ENCODE data around the gene SCGB1D2.

SCGB1D2 gene

GRCh38 chr11:62245271-62245753 lies 3.3 kb downstream of the SCGB1D2 start:
- TF ChIP-seq, protein P1, sequence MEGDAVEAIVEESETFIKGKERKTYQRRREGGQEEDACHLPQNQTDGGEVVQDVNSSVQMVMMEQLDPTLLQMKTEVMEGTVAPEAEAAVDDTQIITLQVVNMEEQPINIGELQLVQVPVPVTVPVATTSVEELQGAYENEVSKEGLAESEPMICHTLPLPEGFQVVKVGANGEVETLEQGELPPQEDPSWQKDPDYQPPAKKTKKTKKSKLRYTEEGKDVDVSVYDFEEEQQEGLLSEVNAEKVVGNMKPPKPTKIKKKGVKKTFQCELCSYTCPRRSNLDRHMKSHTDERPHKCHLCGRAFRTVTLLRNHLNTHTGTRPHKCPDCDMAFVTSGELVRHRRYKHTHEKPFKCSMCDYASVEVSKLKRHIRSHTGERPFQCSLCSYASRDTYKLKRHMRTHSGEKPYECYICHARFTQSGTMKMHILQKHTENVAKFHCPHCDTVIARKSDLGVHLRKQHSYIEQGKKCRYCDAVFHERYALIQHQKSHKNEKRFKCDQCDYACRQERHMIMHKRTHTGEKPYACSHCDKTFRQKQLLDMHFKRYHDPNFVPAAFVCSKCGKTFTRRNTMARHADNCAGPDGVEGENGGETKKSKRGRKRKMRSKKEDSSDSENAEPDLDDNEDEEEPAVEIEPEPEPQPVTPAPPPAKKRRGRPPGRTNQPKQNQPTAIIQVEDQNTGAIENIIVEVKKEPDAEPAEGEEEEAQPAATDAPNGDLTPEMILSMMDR (IDR thresholded peaks at IDR 0.05; ENCODE audit: insufficient read depth, low read length, poor library complexity, severe bottlenecking), result peak; percentile 56
- no peak overlapping the region for H3K4me3 ChIP-seq (replicated peaks; ENCODE audit: low read depth, low read length)
- no peaks in the 10 kb centered on the region for H3K36me3 ChIP-seq (ENCODE audit: control insufficient read depth, insufficient read depth, low read length)
- no peaks in the 10 kb centered on the region for H3K27me3 ChIP-seq (replicated peaks; ENCODE audit: control insufficient read depth, insufficient read depth, low read length)
- DNase-seq (ENCODE audit: extremely low read depth, insufficient read length), result peak; percentile 9

- Histone ChIP-seq H3K36me3 (ENCODE audit: control insufficient read depth, insufficient read depth, low read length) (no peaks in the 10 kb centered on the region), H3K4me3 (replicated peaks; ENCODE audit: low read depth, low read length) (no peak overlapping the region), H3K27me3 (replicated peaks; ENCODE audit: control insufficient read depth, insufficient read depth, low read length) (no peaks in the 10 kb centered on the region)
- no peak for DNase-seq (ENCODE audit: extremely low read depth, insufficient read length)
- TF ChIP-seq, protein P1 (IDR thresholded peaks at IDR 0.05; ENCODE audit: insufficient read depth, low read length, poor library complexity, severe bottlenecking), result no peak
Measured at GRCh38 chr11:62251698-62252097, 9.7 kb downstream of the SCGB1D2 start.

DNA sequence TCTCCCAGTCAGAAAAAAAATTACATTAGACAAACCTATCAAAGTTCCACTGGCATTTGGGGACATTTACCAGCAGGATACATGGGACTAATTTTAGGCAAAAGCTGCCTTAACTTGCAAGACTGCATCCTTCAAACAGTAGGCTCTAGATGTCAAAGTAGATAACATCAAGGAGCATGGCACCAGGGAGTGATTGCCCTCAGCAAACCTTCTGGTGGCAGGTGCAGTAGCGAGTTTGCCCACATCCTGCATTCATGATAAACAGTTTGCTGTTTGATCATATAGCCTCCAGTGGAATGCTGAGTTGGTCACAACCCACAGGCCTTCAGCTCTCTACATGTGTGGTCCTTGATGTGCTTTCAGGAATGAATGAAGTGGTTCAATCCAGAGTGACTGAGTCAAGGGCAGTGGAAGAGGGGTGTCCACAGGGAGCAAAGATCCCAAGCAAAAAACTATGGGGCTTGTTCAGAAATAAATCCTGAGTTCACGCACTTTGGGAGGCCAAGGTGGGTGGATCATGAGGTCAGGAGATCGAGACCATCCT lies 12.0 kb downstream of the SCGB1D2 start:
- no peak for DNase-seq (ENCODE audit: extremely low read depth, insufficient read length)
- no peaks in the 10 kb centered on the region for H3K27me3 ChIP-seq (replicated peaks; ENCODE audit: control insufficient read depth, insufficient read depth, low read length)
- TF ChIP-seq, protein P1 (IDR thresholded peaks at IDR 0.05; ENCODE audit: insufficient read depth, low read length, poor library complexity, severe bottlenecking), result no peak

DNA sequence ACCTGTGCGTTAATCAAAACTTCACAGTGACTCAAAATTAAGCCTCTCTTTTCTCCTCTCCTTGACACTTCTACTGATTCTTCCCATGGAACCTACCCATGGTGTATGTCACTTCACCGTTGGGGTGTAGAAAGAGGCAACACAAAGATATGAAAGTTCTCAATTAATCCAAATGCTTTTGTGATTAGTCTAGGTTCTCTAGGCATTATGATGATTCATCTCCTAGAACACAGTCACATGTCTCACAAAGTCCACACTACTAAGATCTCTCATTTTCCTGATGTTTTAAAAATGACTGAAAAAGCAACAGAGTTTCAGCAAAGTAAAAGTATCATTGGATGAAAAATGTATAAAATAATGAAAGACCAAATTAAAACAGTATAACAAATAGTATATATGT lies 14.2 kb downstream of the SCGB1D2 start:
- Histone ChIP-seq H3K4me3 (replicated peaks; ENCODE audit: low read depth, low read length) (no peak overlapping the region), H3K27me3 (replicated peaks; ENCODE audit: control insufficient read depth, insufficient read depth, low read length) (no peaks in the 10 kb centered on the region), H3K36me3 (ENCODE audit: control insufficient read depth, insufficient read depth, low read length) (no peaks in the 10 kb centered on the region)
- DNase-seq (ENCODE audit: extremely low read depth, insufficient read length), result no peak
- TF ChIP-seq, protein P1 (IDR thresholded peaks at IDR 0.05; ENCODE audit: insufficient read depth, low read length, poor library complexity, severe bottlenecking), result no peak

More for the DNA sequence above, 12.0 kb downstream of the SCGB1D2 start:
- H3K4me3 ChIP-seq (replicated peaks; ENCODE audit: low read depth, low read length), result no peak overlapping the region
- no peaks in the 10 kb centered on the region for H3K36me3 ChIP-seq (ENCODE audit: control insufficient read depth, insufficient read depth, low read length)

GRCh38 chr11:62260261-62260953 lies 18.4 kb downstream of the SCGB1D2 start:
- Histone ChIP-seq H3K27me3 (replicated peaks; ENCODE audit: control insufficient read depth, insufficient read depth, low read length) (no peaks in the 10 kb centered on the region), H3K4me3 (replicated peaks; ENCODE audit: low read depth, low read length) (no peak overlapping the region), H3K36me3 (ENCODE audit: control insufficient read depth, insufficient read depth, low read length) (no peaks in the 10 kb centered on the region)
- TF ChIP-seq, protein P1 (IDR thresholded peaks at IDR 0.05; ENCODE audit: insufficient read depth, low read length, poor library complexity, severe bottlenecking), result no peak
- DNase-seq (ENCODE audit: extremely low read depth, insufficient read length), result no peak
